22Rv1 (cell line): ENCODE results near the gene SPATS2L.

Experiments used
- H3K27ac ChIP-seq: fragments of 450-650 bp; 2 replicates; pipeline ENCODE4 v1.5.1; 2017
- ZFX ChIP-seq: fragments of 450-650 bp; IDR thresholded peaks from 2 replicates; pipeline ENCODE4 v1.6.1; 2017; ENCODE audit warnings: antibody characterized with exemption, borderline replicate concordance
- TF ChIP-seq, protein P1 (sequence below): fragments of 450-650 bp; IDR thresholded peaks from 2 replicates; pipeline ENCODE4 v1.5.1; 2017; ENCODE audit warnings: mild to moderate bottlenecking

SPATS2L gene

DNA sequence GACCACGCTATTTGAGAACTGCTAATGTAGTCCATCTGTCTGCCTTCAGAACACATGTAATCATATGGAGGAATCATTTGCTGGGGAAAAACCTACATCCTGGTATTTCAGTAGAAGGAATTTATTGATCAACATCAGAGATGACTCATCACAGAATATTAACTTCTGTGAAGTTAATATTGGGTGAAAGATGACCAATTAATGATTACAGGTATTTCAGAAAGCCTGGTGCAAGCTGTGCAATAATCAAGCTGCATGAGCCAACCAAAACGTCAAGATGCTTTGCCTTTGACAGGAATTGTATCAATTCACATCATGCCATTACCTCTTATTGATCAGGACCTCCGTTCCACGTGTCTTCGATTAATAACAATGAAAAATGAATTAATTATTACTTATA is 9.4 kb upstream of the SPATS2L start:
- H3K27ac ChIP-seq, result no peak overlapping the region
- no peak for TF ChIP-seq ZFX
- TF ChIP-seq, protein P1, sequence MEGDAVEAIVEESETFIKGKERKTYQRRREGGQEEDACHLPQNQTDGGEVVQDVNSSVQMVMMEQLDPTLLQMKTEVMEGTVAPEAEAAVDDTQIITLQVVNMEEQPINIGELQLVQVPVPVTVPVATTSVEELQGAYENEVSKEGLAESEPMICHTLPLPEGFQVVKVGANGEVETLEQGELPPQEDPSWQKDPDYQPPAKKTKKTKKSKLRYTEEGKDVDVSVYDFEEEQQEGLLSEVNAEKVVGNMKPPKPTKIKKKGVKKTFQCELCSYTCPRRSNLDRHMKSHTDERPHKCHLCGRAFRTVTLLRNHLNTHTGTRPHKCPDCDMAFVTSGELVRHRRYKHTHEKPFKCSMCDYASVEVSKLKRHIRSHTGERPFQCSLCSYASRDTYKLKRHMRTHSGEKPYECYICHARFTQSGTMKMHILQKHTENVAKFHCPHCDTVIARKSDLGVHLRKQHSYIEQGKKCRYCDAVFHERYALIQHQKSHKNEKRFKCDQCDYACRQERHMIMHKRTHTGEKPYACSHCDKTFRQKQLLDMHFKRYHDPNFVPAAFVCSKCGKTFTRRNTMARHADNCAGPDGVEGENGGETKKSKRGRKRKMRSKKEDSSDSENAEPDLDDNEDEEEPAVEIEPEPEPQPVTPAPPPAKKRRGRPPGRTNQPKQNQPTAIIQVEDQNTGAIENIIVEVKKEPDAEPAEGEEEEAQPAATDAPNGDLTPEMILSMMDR, result no peak

DNA sequence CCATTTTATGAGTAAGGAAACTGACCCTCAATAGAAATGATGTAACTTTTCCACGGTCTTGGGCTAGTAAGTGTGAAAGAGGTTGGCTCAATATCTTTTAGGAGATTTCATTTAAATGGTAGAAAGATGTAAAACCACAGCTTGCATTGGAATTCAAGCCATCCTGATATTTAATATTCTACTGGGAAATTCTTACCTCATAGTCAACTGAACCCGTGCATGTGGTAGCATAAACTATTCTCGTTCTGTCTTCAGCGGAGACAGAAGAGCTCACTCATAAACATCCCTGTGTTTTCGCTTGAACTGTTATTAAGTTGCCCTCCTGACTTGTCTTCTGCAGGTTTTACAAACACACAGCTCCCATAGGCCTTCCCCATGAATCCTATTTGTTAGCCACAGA is 8.5 kb upstream of the SPATS2L start:
- no peak overlapping the region for H3K27ac ChIP-seq
- TF ChIP-seq ZFX, result no peak
- TF ChIP-seq, protein P1, result no peak

DNA sequence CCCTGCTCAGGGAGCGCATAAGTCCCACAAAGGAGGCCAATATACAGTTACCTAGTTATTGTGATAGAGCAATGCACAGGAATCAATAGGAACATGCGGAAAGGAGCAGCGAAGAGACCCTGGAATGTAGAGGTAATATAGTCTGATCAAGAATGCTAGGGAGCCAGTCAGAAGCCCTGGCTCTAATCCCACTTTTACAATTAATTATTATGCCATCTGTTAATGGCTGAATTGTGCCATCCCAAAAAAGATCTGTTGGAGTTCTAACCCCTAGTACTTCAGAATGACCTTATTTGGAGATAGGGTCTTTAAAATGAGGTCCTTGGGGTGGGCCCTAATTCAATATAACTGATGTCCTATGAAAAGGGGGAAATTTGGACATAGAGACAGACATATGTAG is 7.7 kb upstream of the SPATS2L start:
- TF ChIP-seq, protein P1, result no peak
- TF ChIP-seq ZFX, result no peak
- H3K27ac ChIP-seq, result no peak overlapping the region

DNA sequence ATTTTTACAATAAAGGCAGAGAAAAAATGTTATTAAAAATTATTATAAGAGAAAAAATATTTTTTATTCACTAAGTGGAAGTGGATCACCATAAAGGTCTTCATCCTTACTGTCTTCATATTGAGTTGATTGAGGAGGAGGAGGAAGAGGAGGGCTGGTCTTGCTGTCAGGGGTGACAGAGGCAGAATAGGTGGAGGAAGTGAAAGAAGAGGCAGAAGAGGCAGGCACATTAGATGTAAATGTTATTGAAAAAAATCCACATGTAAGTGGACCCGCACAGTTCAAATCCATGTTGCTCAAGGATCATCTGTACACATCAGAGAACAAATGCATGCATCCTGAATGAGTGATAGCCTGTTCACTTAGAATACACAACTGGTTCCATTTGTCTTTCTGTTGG is 6.4 kb upstream of the SPATS2L start:
- TF ChIP-seq, protein P1, result no peak
- no peak for TF ChIP-seq ZFX
- no peak overlapping the region for H3K27ac ChIP-seq

DNA sequence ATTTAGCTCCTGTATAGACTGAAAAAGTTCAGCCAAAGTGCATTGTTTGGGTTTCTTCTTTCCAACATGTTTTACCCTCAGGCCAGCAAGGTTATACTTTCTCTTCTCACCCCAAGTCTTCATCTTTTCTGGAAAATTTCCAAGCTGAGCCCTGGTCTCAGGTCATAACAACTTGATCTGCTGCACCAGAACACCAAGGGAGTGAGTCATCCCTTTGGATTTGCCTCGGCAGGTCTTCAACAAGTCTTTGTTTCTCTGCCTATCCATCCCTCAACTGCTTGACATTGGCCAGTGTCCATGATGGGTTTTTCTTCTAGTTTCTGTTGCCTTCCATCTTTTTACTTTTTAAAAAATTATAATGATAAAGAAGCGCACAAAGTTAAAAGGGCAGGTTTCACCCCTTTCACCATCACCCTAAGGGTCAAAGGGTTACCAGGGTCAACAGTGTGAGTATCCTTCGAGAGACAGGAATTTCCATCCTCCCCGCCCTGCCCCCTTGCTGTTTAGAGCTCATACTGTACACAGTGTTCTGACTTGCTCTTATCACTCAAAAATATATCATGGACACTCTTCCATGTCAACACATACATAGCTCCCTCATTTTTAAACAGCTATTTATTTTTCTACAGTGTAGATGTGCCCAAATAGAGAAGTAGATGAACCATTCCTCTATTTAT is 5.7 kb upstream of the SPATS2L start:
- TF ChIP-seq, protein P1, result no peak
- TF ChIP-seq ZFX, result no peak
- no peak overlapping the region for H3K27ac ChIP-seq

DNA sequence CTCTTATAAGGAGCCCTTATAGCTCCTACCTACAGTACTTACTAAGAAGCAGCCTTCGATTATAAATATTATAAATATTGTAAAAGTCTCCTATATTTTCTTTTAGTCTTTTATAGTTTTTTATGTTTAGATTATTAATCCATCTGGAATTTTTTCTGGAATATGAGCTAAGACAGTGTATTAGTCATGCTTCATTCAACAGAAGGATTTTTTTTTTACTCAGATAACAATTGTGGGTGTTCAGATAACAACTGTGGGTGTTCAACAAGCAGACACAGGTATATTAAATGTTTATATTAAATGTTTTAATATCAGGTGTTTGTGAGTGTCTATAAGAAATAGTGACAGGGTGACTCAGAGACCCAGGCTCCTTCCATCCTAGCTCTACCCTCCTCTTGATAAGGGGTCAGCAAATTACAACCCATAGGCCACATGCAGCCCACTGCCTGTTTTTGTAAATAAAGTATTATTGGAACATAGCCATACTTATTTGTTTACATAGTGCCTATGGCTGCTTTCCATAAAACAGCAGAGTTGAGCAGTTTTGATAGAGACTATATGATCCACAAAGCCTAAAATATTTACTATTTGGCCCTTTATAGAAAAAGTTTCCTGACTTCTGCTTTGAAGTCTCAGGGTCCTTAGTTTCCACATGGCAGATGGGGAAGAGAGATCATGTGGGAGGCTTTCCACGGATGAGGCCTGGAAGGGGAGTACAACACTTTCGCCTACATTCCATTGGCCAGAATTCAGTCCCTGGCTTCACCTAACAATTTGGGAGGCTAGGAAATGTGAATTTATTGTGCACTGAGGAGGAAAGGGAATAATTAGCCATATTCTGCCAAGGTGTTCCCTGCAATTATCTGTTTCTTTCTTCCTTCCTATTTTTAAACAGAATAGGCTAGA is 4.3 kb upstream of the SPATS2L start:
- TF ChIP-seq, protein P1, result no peak
- TF ChIP-seq ZFX, result no peak
- H3K27ac ChIP-seq, result no peak overlapping the region
